ENCODE measurements around the gene TMEM129.

DNA sequence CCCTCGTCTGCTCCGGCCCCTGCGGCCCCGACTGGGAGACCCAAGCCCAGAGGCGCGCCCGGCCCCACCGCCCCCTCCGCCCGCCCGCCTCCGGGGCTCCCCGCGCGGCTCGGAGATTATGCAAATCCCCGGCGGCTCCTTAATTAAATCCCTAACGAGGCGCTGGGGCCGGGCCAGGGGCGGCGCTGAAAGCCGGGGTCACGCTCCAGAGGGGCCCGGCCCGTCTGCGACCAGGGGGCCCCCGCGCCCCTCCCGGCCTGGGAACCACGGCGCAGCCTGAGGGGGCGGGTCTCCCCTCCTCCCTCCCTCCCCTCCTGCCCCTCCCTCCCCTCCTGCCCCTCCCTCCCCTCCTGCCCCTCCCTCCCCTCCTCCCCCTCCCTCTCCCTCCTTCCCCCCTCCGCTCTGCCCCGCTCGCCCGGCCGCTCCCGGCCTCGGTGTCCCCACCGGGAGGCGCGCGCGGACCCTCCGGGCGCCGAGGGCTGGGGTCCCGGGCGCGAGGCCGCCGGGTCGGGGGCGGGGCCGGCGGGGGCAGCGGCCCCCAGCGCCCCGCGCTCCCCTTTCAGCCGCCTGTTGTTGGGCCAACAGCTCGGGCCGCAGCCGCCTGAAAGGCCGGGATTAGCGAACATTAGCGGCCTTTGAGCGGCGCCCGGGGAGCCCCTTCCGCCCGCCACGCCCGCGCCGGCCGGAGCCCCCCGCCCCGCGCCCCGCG, 46.1 kb upstream of the TMEM129 start:
- TF ChIP-seq POLR2AphosphoS5 (IDR thresholded peaks at IDR 0.05; ENCODE audit: low read depth, low read length) (no peak), POLR2A (IDR thresholded peaks at IDR 0.05; ENCODE audit: low read depth, low read length) (no peak)

All from GM12892 (cell line).